Measurements from ENCODE around the gene IRX1.

Gene IRX1

DNA sequence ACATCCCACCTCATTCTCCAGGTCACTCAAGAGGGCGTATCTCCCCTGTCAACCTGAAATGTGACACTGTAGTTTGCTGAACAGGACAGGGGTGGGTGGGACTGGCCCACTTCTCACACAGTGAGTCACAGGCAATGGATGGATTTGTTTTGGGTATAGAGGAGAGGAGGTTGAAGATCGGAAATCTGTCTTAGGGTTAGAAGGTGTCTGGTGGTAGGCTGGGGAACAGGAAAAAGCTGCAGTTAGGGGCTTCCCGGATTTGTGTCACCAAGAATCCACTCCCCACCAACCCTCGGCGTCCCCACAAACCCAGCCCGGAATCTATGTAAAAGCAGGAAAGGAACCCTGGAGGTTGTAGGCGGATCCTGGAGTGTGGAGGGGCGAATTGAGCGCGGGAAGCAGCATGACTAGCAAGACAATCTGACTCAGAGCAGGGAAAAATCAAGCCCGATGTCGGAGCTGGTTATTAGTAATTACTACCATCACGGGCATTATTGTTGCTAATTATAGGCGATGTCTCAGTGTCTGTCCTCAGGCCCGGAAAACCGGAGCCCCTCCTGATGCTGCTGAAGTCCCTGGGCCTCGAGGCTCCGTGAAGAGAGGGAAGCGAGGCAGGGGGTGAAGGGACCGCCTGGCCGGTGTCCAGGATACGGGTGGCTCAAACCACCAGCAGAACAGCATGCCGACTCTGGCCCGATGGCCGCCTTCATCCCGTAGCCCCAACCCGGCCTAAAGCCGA, 1.7 kb upstream of the IRX1 start:
- no peaks in the 10 kb centered on the region for H3K4me1 ChIP-seq (ENCODE audit: low read depth, poor library complexity, severe bottlenecking)
- no peaks in the 10 kb centered on the region for H3K27me3 ChIP-seq (ENCODE audit: insufficient read depth, low read depth)
- H3K9ac ChIP-seq, result no peak overlapping the region
- TF ChIP-seq, protein P1, sequence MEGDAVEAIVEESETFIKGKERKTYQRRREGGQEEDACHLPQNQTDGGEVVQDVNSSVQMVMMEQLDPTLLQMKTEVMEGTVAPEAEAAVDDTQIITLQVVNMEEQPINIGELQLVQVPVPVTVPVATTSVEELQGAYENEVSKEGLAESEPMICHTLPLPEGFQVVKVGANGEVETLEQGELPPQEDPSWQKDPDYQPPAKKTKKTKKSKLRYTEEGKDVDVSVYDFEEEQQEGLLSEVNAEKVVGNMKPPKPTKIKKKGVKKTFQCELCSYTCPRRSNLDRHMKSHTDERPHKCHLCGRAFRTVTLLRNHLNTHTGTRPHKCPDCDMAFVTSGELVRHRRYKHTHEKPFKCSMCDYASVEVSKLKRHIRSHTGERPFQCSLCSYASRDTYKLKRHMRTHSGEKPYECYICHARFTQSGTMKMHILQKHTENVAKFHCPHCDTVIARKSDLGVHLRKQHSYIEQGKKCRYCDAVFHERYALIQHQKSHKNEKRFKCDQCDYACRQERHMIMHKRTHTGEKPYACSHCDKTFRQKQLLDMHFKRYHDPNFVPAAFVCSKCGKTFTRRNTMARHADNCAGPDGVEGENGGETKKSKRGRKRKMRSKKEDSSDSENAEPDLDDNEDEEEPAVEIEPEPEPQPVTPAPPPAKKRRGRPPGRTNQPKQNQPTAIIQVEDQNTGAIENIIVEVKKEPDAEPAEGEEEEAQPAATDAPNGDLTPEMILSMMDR (conservative IDR thresholded peaks at IDR 0.05; ENCODE audit: low read depth, low read length), result no peak
- no peaks in the 10 kb centered on the region for H3K36me3 ChIP-seq (ENCODE audit: insufficient read depth)
- H3K27ac ChIP-seq, result no peak overlapping the region
- no peak overlapping the region for H2AFZ ChIP-seq (ENCODE audit: low read depth)
- H4K20me1 ChIP-seq (ENCODE audit: insufficient read depth), result no peaks in the 10 kb centered on the region
- H3K4me2 ChIP-seq, result no peak overlapping the region
- H3K4me3 ChIP-seq (IDR thresholded peaks at IDR 0.05; ENCODE audit: insufficient read depth, low read depth, low read length), result no peak overlapping the region
- H3K79me2 ChIP-seq (ENCODE audit: insufficient read depth, low read depth), result no peaks in the 10 kb centered on the region

DNA sequence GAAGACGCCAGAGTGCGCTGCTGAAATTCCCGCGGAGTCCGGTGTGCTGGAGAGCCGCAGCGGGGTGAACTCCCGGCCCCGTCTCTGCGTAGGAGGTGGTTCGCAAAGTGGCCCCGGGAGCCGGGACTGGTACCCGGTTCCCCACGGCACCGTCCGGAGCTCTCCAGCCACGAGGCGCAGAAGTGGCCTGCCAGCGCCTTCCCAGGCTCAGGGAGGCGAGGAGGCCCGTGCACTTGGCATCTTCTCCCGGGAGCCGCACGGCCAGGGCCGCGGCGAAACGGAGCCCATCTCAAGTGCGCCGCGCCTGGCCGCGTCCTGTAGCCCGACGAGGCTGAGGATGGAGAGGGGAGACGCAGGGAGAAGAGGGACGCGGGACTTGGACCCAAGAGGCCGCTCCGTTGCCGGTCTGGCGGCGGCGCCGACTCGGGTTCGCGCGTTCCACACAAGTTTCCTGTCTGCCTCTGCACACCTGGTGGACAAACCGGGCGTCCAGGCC, 1.1 kb upstream of the IRX1 start:
- Histone ChIP-seq H3K27ac (no peak overlapping the region), H3K9ac (no peak overlapping the region), H2AFZ (ENCODE audit: low read depth) (no peak overlapping the region; the same call in 1 of the 2 replicates), H3K4me2 (no peak overlapping the region), H3K36me3 (ENCODE audit: insufficient read depth) (no peaks in the 10 kb centered on the region), H3K4me1 (ENCODE audit: low read depth, poor library complexity, severe bottlenecking) (no peaks in the 10 kb centered on the region), H3K79me2 (ENCODE audit: insufficient read depth, low read depth) (no peaks in the 10 kb centered on the region), H3K27me3 (ENCODE audit: insufficient read depth, low read depth) (no peaks in the 10 kb centered on the region), H3K4me3 (IDR thresholded peaks at IDR 0.05; ENCODE audit: insufficient read depth, low read depth, low read length) (no peak overlapping the region), H4K20me1 (ENCODE audit: insufficient read depth) (no peaks in the 10 kb centered on the region)
- TF ChIP-seq, protein P1 (conservative IDR thresholded peaks at IDR 0.05; ENCODE audit: low read depth, low read length), result no peak

DNA sequence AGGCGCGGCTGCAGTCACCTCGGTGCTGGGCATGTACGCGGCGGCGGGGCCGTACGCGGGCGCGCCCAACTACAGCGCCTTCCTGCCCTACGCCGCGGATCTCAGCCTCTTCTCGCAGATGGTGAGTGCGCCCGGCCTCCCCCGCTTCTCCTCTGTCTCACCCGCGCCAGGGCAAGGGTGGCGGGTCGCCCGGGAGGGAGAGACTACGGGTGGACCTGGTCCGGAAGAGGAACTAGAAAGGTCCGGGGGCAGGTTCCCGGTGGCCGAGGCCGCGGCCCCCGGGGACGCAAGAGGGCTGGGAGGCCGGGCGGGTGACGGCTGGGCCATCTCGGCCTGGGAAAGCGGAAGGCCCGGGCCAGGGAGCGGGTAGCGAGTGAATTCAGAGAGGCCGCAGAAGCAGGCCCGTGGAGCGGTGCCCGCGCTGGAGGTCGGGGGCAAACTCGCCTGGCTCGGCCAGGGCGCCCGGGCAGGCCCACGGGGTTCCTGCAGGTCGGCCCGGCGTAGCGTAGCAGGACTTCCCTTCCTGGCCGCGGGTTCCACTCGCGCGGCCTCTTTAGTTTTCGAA, 711 bp downstream of the IRX1 start:
- Histone ChIP-seq H3K79me2 (ENCODE audit: insufficient read depth, low read depth) (no peaks in the 10 kb centered on the region), H4K20me1 (ENCODE audit: insufficient read depth) (no peaks in the 10 kb centered on the region), H3K4me1 (ENCODE audit: low read depth, poor library complexity, severe bottlenecking) (no peaks in the 10 kb centered on the region), H3K4me3 (IDR thresholded peaks at IDR 0.05; ENCODE audit: insufficient read depth, low read depth, low read length) (no peak overlapping the region), H2AFZ (ENCODE audit: low read depth) (no peak overlapping the region), H3K4me2 (no peak overlapping the region), H3K27ac (no peak overlapping the region), H3K36me3 (ENCODE audit: insufficient read depth) (no peaks in the 10 kb centered on the region), H3K9ac (no peak overlapping the region), H3K27me3 (ENCODE audit: insufficient read depth, low read depth) (peaks cover 2% of the 10 kb centered on the region; the same call in 1 of the 2 replicates)
- TF ChIP-seq, protein P1 (conservative IDR thresholded peaks at IDR 0.05; ENCODE audit: low read depth, low read length), result no peak

DNA sequence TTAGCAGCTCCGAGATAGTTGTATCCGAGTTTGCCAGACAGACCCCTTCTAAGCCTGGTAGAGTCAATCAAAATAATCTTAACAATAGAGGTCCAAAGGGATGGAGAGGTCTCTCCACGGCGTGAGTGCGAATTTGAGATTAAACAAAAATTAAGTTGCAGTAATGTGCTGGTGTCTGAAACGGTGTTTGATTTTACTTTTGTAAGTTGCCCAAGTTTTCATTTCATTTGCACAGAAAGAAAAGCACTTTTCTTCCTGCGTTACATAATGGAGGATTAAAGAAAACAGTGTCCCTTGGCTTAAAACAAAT, 1.2 kb downstream of the IRX1 start:
- no peak overlapping the region for H3K4me2 ChIP-seq

More for the DNA sequence above, 1.2 kb downstream of the IRX1 start:
- H2AFZ ChIP-seq (ENCODE audit: low read depth), result no peak overlapping the region
- TF ChIP-seq, protein P1 (conservative IDR thresholded peaks at IDR 0.05; ENCODE audit: low read depth, low read length), result no peak
- H3K4me3 ChIP-seq (IDR thresholded peaks at IDR 0.05; ENCODE audit: insufficient read depth, low read depth, low read length), result no peak overlapping the region
- H3K4me1 ChIP-seq (ENCODE audit: low read depth, poor library complexity, severe bottlenecking), result no peaks in the 10 kb centered on the region
- no peaks in the 10 kb centered on the region for H3K36me3 ChIP-seq (ENCODE audit: insufficient read depth)
- no peak overlapping the region for H3K9ac ChIP-seq
- peaks cover 6% of the 10 kb centered on the region; the same call in 1 of the 2 replicates for H3K27me3 ChIP-seq (ENCODE audit: insufficient read depth, low read depth)
- no peaks in the 10 kb centered on the region for H4K20me1 ChIP-seq (ENCODE audit: insufficient read depth)
- no peaks in the 10 kb centered on the region for H3K79me2 ChIP-seq (ENCODE audit: insufficient read depth, low read depth)
- no peak overlapping the region for H3K27ac ChIP-seq

All from KMS-11 (cell line).